ENCODE measurements around the gene SLC66A3.
A peak's percentile ranks its signal among the peaks of the same experiment; 100 is the strongest.

Gene SLC66A3

DNA sequence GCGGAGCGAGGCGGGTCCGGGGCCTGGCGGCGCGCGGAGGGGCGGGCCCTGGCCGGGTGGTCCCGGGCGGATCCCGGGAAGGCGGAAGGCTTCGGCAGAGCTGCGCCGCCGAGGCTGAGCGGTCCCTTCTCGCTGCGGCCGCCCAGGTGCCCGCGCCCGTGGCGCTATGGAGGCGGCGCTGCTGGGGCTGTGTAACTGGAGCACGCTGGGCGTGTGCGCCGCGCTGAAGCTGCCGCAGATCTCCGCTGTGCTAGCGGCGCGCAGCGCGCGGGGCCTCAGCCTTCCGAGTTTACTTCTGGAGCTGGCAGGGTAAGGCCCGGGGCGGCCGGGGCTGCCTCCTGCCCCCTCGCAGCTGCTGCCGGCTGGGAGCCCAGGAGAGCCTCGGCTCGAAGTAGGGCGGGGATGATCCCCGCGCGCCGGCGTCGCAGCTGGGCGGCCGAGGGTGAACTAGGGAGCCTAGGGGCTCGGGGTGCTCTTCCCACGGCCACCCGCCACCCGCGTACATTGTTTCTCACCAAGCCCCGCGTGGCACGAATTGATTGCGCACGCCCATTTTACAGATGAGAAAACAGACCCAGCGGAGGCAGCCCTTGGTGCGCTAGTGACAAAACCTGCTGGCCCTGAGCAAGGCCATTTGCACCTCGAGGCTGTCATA lies at the start of gene SLC66A3:
Gene SLC66A3, plus strand, starts transcription at position 87 of the 655 bp plus-strand sequence. Its CDS starts 80 bp downstream, at position 167.
- DNase-seq (ENCODE audit: low read depth in 2 of 2) = no peak

DNA sequence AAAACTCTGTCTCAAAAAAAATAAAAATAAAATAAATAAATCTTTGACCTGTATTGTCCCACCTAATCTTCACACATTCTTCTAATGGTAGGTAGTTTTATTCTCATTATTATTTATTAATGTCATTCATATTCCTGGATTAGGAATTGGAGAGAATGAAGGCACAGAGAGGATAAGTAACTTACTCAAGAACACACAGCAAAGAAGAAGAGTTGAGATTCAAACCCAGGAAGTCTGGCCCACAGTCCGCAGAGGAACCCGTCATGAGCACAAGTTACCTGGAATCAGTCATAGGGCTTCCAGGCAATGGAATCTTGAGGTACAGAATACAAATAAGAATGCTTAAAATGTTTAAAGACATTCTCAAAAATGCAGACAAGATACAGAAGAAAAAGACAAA lies 46.3 kb upstream of the SLC66A3 start:
- no peak for DNase-seq (ENCODE audit: low read depth in 2 of 2)

DNA sequence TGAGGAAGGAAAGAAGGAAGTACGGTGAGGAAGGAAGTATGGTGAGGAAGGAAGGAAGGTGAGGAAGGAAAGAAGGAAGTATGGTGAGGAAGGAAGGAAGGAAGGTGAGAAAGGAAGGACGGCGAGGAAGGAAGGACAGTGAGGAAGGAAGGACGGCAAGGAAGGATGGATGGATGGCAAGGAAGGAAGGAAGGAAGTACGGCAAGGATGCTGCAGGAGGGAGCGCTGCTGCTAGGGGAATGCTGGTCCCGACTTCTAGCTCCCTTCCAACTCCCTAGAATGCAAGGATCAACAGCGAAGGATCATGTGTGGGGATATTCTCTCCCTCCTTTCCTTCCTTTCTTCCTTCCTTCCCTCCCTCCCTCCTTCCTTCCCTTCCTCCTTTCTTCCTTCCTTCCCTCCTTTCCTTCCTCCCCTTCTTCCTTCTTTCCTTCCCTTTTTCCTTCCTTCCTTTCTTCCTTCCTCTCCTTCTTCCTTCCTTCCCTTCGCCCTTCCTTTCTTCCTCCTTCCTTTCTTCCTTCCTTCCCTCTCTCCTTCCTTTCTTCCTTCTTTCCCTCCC lies 42.3 kb upstream of the SLC66A3 start:
- DNase-seq (ENCODE audit: low read depth in 2 of 2) = no peak

DNA sequence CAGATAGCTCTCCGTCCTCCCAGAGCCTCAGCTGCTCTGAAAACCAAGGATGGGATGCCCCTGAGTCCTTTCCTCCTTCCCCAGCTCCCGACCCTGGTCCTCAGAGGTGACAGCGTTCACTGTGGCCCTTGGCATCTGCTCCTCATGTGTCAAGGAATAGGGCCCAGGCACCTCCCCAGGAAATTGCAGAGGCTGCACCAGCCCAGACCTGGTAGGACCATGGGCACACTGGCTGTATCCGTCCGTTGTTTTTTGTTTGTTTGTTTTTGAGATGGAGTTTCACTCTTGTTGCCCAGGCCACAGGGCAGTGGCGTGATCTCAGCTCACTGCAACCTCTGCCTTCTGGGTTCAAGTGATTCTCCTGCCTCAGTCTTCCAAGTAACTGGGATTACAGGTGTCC lies 37.5 kb upstream of the SLC66A3 start:
- DNase-seq (ENCODE audit: low read depth in 2 of 2) = no peak

DNA sequence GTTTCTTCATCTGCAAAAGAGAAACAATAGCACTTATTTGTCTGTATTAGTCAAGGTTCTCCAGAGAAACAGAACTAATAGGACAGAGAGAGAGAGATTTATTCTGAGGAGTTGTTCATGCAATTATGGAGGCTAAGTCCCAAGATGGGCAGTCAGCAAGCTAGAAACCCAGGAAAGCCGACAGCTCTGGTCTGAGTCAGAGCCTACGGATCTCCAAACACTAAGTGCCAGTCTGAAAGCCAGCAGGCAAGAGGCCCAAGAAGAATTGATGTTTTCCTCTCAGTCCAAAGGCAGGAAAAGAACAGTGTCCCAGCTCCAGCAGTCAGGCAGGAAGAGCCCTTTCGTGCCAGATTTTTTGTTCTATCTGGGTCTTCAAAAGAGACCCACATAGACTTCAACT lies 36.5 kb upstream of the SLC66A3 start:
- DNase-seq (ENCODE audit: low read depth in 2 of 2) = no peak

DNA sequence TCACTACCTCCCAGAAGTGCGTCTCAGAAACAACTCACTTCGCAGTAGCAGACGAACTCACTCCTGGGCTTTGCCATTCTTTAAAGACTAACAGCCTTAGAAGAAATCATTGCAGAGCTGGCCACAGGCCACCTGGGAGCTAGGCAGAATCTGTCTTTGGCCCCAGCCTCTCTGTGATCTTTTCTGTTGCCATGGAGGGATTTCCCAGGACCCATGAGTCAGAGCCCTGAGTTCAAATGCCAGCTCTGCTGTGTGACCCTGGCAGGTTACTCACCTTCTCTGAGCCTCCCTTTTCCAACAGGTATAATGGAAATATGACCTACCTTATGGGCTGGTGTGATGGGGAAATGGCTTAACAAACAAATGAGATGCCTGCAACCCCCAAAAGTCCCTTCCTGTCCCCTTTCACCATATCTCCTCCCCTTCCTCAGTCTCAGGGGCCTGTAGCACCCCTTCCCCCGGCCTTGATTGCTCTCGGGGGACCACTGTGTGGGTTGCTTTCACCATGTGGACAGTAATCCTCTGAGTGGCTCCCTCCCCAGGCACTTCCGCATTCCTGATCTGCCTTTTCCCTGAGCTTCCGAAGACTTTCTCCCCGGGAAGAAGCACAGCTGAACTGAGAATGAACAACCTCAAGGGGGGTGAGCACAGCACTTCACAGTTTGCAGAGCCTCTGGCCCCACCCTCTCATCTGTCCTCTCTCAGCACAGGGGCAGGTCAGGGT lies 34.0 kb upstream of the SLC66A3 start:
- no peak for DNase-seq (ENCODE audit: low read depth in 2 of 2)

DNA sequence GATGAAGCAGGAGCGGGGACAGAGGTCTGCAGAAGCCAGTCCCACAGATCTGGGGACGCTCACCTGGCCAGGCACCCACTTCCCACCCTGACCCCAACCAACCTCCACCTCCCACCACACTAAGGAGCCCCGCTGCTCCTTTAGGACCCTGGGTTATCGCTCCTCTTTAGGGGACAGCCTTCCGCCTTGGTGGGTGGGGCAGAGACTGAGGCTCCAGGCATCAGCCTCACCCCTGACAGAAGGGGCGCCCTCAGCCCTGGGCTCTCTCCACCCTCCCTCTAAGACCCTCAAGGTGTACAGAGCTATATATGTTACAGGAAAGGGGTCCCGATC lies 33.5 kb upstream of the SLC66A3 start:
- no peak for DNase-seq (ENCODE audit: low read depth in 2 of 2)

DNA sequence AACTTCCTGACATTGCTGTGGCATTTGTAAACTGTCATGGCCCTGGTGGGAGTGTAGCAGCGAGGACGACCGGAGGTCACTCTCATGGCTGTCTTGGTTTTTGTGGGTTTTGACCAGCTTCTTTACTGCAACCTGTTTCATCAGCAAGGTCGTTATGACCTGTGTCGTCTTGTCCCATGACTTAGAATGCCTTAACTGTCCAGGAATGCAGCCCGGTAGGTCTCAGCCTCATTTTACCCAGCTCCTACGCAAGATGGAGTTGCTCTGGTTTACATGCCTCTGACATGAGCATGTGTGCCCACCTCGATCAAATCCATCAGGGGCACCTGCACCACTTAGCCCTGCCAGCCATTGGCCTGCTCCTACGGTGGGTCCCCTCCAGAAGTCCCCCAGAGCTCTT lies 32.9 kb upstream of the SLC66A3 start:
- DNase-seq (ENCODE audit: low read depth in 2 of 2) = no peak

DNA sequence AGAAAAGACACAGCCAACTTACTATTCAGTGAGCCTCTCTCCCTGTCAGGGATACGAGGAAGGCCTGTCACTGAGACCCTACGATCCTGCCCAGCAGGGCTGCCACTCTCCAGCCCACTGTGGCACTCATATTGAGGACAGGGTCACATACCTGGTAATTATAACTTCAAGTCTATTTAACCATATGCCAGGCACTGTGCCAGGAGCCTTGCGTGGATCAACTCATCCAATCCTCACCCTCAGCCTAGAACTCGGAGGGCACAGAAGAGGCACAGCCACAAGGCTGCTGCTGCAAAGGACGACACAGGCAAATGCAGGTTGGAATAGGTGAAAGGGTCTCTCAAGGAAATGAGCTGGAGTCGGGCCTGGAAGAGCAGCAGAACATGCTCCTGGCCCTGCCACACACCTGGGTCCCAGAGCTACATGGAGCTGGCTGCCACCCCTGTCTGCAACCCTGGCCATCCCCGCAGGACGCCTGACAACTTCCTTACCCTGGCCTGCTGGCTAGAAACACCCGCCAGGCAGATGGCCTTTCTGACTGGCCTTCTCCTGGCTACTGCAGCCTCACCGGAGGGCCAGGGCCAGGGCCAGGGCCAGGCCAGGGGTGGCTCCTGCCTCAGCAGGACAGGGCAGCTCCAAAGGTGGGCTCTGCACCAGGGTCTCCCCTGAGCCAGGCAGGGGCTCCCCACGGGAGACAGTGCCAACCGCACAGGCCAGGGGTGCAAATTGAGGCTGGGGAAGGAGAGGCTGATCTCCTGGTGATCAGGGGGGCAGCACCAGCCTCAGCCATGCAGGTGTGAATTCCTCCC lies 32.1 kb upstream of the SLC66A3 start:
- no peak for DNase-seq (ENCODE audit: low read depth in 2 of 2)

DNA sequence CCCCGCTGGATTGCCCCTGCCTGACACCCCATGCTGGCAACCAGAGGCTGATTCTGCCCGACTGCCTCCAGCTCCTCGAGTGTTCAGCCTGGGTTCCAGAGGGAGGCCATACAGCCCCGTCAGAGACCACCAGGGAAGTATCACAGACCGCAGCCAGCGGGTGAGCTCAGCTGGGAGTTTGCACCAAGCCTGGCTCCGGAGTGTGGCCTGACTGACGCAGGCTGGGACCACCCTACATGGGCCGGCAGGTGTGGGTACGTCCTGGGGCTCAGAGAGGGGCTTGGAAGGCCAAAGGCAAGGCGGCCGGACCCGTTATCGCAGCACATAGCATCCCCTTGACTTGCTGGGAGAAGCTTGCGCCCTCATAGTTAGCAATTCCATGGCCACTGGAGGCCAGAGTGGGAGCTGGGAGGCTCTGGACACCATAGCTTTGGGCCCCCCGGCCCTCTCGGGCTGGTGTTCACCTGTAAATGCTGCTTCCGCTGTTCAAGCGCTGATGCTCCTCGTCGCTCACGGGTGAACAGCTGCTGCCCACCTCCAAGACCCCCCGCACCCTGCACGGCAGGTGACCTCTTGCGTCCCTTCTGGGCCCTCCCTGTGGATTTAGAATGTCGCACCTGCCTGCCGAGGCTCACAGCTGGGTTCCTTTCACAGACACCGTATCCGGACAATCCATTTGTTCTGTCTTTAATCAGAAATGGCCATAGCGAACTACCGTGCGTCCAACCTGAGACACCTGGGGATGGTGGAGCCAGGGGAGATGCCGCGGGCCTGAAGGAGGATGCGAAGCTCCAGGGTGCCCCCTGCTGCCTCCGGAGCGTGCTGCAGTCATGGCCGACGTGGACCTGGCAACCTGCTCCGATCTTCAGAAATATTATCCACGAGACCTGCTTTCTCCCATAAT lies 31.2 kb upstream of the SLC66A3 start:
- no peak for DNase-seq (ENCODE audit: low read depth in 2 of 2)

DNA sequence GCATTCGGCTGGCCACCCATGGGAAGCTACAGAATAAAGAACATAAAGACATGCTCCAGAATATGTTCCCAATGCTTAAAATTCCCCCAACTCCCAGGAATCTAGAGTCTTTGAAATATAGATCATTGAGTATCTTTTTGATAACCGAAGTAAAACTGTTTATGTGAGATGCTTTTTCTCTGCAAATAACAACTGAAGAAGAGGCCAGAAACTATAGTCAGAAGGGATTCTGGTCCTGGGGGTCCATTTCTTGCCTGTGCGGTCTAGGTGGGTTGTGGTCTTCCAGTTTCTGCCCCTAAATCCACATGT lies 30.6 kb upstream of the SLC66A3 start:
- DNase-seq (ENCODE audit: low read depth in 2 of 2) = no peak

DNA sequence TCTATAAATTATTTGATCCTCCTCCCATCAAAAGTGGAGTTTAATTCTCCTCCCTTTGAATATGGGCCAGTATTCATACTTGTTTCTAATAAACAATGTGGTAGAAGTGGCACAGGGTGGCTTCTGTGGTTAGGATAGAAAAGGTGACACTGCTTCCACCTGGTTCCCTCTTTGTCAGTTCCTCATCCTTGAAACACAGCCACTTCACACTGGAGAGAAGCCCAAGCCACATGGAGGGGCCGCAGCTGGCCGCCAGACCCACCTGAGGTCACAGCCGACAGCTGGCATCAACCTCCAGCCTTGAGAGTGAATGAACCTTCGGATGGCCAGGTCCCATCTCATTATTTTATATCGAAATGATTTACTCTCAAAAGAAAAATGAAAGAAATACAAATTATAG lies 27.5 kb upstream of the SLC66A3 start:
- DNase-seq (ENCODE audit: low read depth in 2 of 2) = no peak

DNA sequence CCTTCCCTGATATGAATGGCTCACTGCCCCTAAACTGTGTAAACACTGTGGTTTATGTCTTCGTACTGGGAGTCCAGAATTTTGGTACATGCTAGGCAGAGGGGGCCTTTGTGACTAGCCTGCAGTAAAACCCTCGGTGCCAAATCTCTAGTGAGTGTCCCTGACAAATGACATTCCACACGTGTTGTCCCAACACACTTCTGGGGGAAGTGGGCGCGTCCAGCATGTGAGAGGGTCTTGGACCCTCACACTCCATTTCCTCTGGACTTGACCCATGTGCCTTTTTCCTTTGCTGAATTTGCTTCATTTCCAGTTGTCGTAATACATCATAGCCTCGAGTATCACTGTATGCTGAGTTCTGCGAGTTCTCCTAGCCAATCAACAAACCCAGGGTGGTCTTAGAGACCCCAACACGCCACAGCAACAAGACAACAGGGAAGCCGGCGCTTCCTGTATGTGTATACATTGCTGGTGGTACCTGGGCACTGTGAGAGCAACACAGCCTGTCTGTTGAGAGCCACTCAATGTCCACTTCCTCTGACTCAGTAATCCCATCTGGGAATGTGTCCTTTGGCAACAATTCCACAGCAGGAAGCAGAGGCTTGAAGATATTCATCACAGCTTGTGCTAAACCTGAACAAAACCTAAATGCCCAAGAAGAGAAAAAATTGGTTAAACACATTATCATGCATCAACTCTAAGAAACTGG lies 26.9 kb upstream of the SLC66A3 start:
- no peak for DNase-seq (ENCODE audit: low read depth in 2 of 2)

DNA sequence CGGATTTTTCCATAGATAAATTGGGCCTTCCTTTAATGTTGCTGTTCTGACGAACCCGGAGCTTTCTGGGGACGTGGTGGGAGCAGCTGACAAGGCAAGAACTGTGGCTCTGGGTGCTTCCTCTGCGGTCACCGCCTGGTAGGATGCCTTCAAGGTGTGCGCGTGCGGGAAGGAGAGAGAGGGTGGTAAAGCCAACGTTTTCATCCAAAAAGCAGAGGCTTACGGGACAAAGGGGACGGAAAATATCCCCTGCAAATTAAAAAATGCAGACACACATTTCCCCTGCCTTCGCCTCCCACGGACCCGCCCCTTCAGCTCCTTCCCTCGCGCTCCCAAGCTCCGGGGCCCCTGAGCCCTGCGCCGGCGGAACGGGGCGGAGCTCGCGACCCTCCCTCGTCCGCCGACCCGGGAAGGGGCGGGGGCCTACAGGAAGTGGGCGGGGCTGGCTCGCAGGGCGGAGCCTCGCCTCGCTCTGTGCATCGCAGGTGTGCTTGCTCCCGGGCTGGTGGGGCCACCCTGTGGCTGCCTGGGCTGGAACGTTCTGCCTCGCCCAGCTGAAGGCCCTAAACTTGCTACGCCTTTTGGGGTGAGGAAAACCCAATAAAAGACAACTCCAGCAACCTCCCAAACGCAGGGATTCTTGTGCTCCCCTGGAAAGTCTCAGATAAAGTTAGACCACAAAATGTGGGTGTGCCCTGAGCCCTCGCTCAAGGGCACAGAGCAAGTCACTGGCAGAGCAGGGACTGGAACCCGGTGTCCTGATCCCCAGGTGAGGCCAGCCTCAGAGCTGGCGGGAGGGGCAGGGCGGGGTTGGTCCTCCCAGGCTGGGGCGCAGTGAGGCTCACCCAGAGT lies 25.4 kb upstream of the SLC66A3 start:
- peak; percentile 53 to 55 for DNase-seq (ENCODE audit: low read depth in 2 of 2)

DNA sequence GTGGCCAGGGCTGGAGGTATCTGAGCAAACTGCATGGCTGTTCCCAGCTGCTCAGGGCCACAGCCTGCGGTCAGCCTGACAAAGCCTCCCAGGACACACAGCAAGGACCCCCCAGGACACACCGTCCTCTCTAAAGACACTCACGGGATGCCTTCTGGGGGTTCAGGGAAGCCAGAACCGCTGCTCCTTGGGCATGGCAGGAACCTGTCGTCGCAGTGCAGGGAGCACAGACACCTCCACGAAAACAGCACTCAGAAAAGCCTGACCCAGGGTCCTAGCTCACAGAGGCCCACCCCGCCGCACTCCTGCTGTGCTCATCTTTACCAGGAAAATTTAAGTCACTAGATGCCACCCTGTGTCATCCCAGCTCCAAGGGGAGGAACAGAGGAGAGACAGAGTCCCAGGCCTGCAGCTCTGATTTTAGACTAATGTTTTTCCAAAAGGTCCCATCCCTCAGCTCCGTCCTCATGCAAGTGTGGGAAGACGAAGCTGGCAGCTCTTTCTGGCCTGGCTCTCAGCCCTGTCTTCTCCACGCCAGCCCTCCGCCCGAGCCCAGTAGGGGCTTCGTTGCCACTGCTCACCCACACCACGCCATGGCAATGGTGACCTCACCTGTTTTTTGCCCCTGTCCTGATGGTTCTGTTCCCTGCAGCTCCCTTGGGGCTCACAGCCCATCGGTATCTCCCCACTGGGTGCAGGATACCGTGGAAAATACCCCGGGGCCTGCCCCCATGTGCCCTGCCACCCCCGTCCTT lies 23.9 kb upstream of the SLC66A3 start:
- DNase-seq (ENCODE audit: low read depth in 2 of 2) = no peak

DNA sequence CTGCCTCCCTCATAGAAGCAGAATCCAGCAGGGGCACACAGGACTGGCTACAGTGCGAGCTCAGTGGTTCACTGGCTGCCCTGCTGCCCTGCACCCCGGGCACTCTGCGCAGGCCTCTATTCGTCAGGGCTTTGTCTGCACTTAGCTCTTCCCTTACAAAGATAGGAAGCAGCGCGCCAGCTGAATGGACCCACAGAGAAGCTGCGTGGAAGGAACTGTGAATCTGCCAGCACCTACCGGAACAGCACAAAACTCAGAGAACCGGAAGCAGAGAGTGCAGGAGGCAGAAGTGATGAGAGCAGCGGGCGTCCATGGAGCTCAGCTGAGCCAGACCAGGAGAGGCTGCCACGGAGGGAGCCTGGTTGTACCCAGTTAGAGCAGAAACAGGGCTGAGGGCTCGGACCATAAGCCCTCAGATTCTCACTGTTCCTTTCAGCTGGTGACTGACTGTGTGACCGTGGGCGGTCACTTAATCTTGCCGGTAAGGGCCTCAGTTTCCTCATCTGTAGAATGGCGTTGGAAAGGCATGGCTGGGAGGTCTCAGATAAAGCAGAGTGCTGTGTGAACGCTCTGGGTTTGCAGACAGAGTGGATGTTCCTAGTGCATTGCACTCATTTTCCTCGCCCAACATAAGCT lies 23.1 kb upstream of the SLC66A3 start:
- no peak for DNase-seq (ENCODE audit: low read depth in 2 of 2)

DNA sequence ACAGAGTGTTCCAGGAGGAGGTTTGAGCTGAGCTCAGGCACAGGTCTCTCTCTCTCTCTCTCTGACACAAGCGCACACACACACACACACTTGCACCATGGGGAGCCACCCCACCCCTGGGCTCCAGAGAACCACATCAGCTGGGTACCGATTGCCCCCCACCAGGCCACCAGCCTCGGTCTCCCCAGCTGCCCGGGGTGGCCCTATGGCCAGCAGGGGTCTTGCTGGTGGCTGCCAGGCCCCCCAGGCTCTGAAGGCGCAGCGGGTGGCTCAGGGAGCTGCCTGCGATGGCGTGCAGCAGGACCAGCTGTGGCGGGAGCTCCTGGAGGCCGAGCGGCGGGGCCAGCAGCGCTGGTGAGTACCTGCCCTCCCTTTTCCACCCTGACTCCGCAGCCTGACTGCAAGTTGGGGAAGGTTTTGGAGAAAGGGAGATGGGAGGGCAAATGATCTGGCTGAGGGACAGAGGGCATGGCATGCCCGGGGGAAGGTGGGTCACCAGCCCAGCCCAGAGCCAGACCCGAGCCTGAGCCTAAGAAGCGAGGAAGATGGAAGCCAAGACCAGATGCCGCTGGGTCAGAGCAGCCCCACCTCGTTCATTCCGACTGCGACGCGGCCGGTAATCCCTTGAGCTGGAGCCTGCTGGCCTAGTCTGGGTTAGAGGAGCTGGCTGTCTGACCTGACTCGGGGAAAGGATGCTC lies 21.9 kb upstream of the SLC66A3 start:
- DNase-seq (ENCODE audit: low read depth in 2 of 2) = no peak

DNA sequence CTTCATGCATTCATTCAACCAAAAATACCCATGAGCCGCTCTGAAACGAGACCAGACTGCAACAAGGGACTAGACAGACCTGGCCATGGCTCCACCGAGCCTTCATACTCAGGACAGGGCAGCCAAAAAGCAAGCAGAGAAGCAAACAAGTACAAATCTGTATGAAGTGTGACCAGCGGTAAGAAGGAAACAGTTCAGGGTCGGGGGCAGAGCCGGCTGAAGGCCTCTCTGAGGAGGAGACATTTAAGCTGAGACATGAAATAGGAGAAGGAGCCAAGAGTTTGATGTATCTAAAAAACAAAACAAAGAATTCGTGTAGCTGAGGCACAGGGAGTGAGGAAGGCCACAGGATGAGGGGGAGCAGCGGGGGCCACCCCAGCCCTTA lies 21.3 kb upstream of the SLC66A3 start:
- DNase-seq (ENCODE audit: low read depth in 2 of 2) = no peak
